CD4-positive, CD25-positive, alpha-beta regulatory T cell (primary cell): ENCODE results near the gene FNDC1. TPM values are rescaled to one million over a fixed set of nuclear protein-coding genes. Genes with fewer than 3 reads are reported as not detected.

Experiments used
- ATAC-seq, 2 donors: fragments of 150-1000 bp; cut with Tn5 transposase; one replicate each; pipeline ENCODE4 v1.10.0; 2021; ENCODE audit warnings: low read depth in 2 of 2, moderate number of reproducible peaks in 2 of 2, moderate library complexity in 1 of 2
- DNase-seq, 3 donors: peaks; one replicate each; pipeline versions ENCODE4 v3.0.0 to v3.0.0-alpha.2; 2012 to 2022; ENCODE audit warnings: mixed read lengths in 1 of 3
- H3K27ac ChIP-seq: one replicate; pipeline ENCODE4 v1.7.0; 2013; ENCODE audit warnings: mild to moderate bottlenecking, low read length; ENCODE audit not compliant: insufficient read depth, poor library complexity, severe bottlenecking
- H3K27me3 ChIP-seq: one replicate; pipeline ENCODE4 v1.7.0; 2013; ENCODE audit warnings: low read length; ENCODE audit not compliant: control insufficient read depth, insufficient read depth
- H3K36me3 ChIP-seq: one replicate; pipeline ENCODE4 v1.7.0; 2013; ENCODE audit warnings: mild to moderate bottlenecking, low read length, moderate library complexity; ENCODE audit not compliant: control insufficient read depth, insufficient read depth
- H3K4me1 ChIP-seq: 2 replicates; pipeline ENCODE4 v1.7.0; 2013; ENCODE audit warnings: mild to moderate bottlenecking, low read length; ENCODE audit not compliant: insufficient read depth, control insufficient read depth, poor library complexity, severe bottlenecking
- H3K4me3 ChIP-seq: one replicate; pipeline ENCODE4 v1.7.0; 2013; ENCODE audit warnings: low read depth, mild to moderate bottlenecking, low read length, moderate library complexity
- H3K9me3 ChIP-seq, 2 experiments: 1 replicate in 1 of 2; 2 replicates in 1 of 2; pipeline ENCODE4 v1.7.0; 2013; ENCODE audit warnings: low read length in 2 of 2, mild to moderate bottlenecking in 1 of 2, moderate library complexity in 1 of 2; ENCODE audit not compliant: control insufficient read depth in 2 of 2
- H3K27ac Mint-ChIP-seq, 3 donors: one replicate each; pipeline ENCODE4 v1.8.0; 2020 to 2022; ENCODE audit warnings: mild to moderate bottlenecking in 3 of 3, mixed read lengths in 3 of 3, moderate library complexity in 2 of 3
- H3K27me3 Mint-ChIP-seq: one replicate; pipeline ENCODE4 v1.8.0; 2022; ENCODE audit warnings: mild to moderate bottlenecking, mixed read lengths
- H3K36me3 Mint-ChIP-seq: one replicate; pipeline ENCODE4 v1.8.0; 2020; ENCODE audit warnings: mixed read lengths
- H3K4me1 Mint-ChIP-seq, 4 donors: one replicate each; pipeline ENCODE4 v1.8.0; 2020 to 2022; ENCODE audit warnings: mixed read lengths in 4 of 4, mild to moderate bottlenecking in 1 of 4
- H3K4me3 Mint-ChIP-seq, 4 donors: one replicate each; pipeline ENCODE4 v1.8.0; 2020 to 2022; ENCODE audit warnings: mild to moderate bottlenecking in 4 of 4, mixed read lengths in 4 of 4, moderate library complexity in 3 of 4
- H3K9me3 Mint-ChIP-seq, 7 donors: one replicate each; pipeline ENCODE4 v1.8.0; 2020 to 2022; ENCODE audit warnings: mixed read lengths in 7 of 7, mild to moderate bottlenecking in 3 of 7, moderate library complexity in 2 of 7
- polyA plus RNA-seq, 4 donors: library from polyadenylated mRNA; unstranded; fragments of 300-500 nt; fragmentation: Illumina TruSeq; gene quantifications; one replicate each; pipeline ENCODE4 v1.2.3, GENCODE V29; 2021
- total RNA-seq: library from RNA; stranded (reverse); gene quantifications from one replicate; pipeline ENCODE4 v1.2.3, GENCODE V29; 2022

Gene FNDC1
- total and polyA plus RNA-seq, 5 donors from 2014 or later = 0.17 TPM; not detected in 4

- H3K36me3 ChIP-seq = no peaks in the 10 kb centered on the region
- no peak for ATAC-seq
- H3K4me3 ChIP-seq = no peak overlapping the region
- DNase-seq = no peak
- no peaks in the 10 kb centered on the region for H3K9me3 ChIP-seq
- Mint-ChIP-seq H3K36me3 (no peaks in the 10 kb centered on the region), H3K27me3 (peaks cover 29% of the 10 kb centered on the region), H3K9me3 (peaks cover 0 to 6% (median 0%) of the 10 kb centered on the region in 7 donors), H3K4me3 (no peak overlapping the region), H3K4me1 (peaks cover 0 to 4% (median under 1%) of the 10 kb centered on the region in 4 donors), H3K27ac (no peak overlapping the region)
- peaks cover 16% of the 10 kb centered on the region for H3K27me3 ChIP-seq
- H3K4me1 ChIP-seq = no peaks in the 10 kb centered on the region
- no peak overlapping the region for H3K27ac ChIP-seq
Measured at GRCh38 chr6:159148641-159149040, 20.6 kb upstream of the FNDC1 start.

GRCh38 chr6:159149641-159150040 lies 19.6 kb upstream of the FNDC1 start:
- Mint-ChIP-seq H3K27ac (no peak overlapping the region), H3K27me3 (peaks cover 26% of the 10 kb centered on the region), H3K4me3 (no peak overlapping the region), H3K36me3 (no peaks in the 10 kb centered on the region), H3K4me1 (peaks cover 0 to 4% (median under 1%) of the 10 kb centered on the region in 4 donors), H3K9me3 (peaks cover 0 to 6% (median 0%) of the 10 kb centered on the region in 7 donors)
- DNase-seq = no peak
- H3K27me3 ChIP-seq = peaks cover 16% of the 10 kb centered on the region
- H3K4me1 ChIP-seq = no peaks in the 10 kb centered on the region
- no peaks in the 10 kb centered on the region for H3K9me3 ChIP-seq
- no peak overlapping the region for H3K4me3 ChIP-seq
- no peaks in the 10 kb centered on the region for H3K36me3 ChIP-seq
- no peak overlapping the region for H3K27ac ChIP-seq
- no peak for ATAC-seq

GRCh38 chr6:159151266-159151855 lies 17.8 kb upstream of the FNDC1 start:
- H3K27ac ChIP-seq = no peak overlapping the region
- H3K36me3 ChIP-seq = no peaks in the 10 kb centered on the region
- Mint-ChIP-seq H3K27ac (peak overlapping the region in 1 of 3 donors; percentile 28), H3K4me3 (no peak overlapping the region), H3K27me3 (peaks cover 24% of the 10 kb centered on the region), H3K9me3 (peaks cover 0 to 10% (median 3%) of the 10 kb centered on the region in 7 donors), H3K4me1 (peaks cover 0 to 4% (median under 1%) of the 10 kb centered on the region in 4 donors), H3K36me3 (no peaks in the 10 kb centered on the region)
- no peak for ATAC-seq
- DNase-seq = peak in 2 of 3 donors; percentile 22 to 56
- H3K9me3 ChIP-seq = peaks cover 10 to 13% of the 10 kb centered on the region in 2 experiments
- no peak overlapping the region for H3K4me3 ChIP-seq
- H3K4me1 ChIP-seq = no peaks in the 10 kb centered on the region
- peaks cover 17% of the 10 kb centered on the region for H3K27me3 ChIP-seq

- Histone ChIP-seq H3K4me1 (no peaks in the 10 kb centered on the region), H3K27ac (no peak overlapping the region), H3K36me3 (no peaks in the 10 kb centered on the region), H3K9me3 (peaks cover 14 to 17% of the 10 kb centered on the region in 2 experiments), H3K27me3 (peaks cover 15% of the 10 kb centered on the region), H3K4me3 (no peak overlapping the region)
- Mint-ChIP-seq H3K9me3 (peaks cover under 1 to 16% (median 5%) of the 10 kb centered on the region in 7 donors), H3K4me3 (no peak overlapping the region), H3K36me3 (no peaks in the 10 kb centered on the region), H3K27ac (no peak overlapping the region), H3K4me1 (peaks cover 0 to 4% (median under 1%) of the 10 kb centered on the region in 4 donors), H3K27me3 (peaks cover 26% of the 10 kb centered on the region)
- ATAC-seq (no peak), DNase-seq (no peak)
Measured at GRCh38 chr6:159152041-159152440, 17.2 kb upstream of the FNDC1 start.

GRCh38 chr6:159152782-159153181 lies 16.4 kb upstream of the FNDC1 start:
- Histone ChIP-seq H3K4me3 (no peak overlapping the region), H3K4me1 (no peaks in the 10 kb centered on the region), H3K36me3 (no peaks in the 10 kb centered on the region), H3K9me3 (peaks cover 17 to 19% of the 10 kb centered on the region in 2 experiments), H3K27ac (no peak overlapping the region), H3K27me3 (peaks cover 21% of the 10 kb centered on the region)
- H3K4me1 Mint-ChIP-seq = peaks cover 0 to 4% (median under 1%) of the 10 kb centered on the region in 4 donors
- H3K27ac Mint-ChIP-seq = no peak overlapping the region
- H3K9me3 Mint-ChIP-seq = peaks cover 5 to 24% (median 8%) of the 10 kb centered on the region in 7 donors
- H3K27me3 Mint-ChIP-seq = peaks cover 28% of the 10 kb centered on the region
- H3K4me3 Mint-ChIP-seq = no peak overlapping the region
- no peak for ATAC-seq
- H3K36me3 Mint-ChIP-seq = no peaks in the 10 kb centered on the region
- DNase-seq = no peak

GRCh38 chr6:159155679-159156078 lies 13.5 kb upstream of the FNDC1 start:
- Histone ChIP-seq H3K4me1 (no peaks in the 10 kb centered on the region), H3K27me3 (peaks cover 18% of the 10 kb centered on the region), H3K27ac (no peak overlapping the region), H3K9me3 (peaks cover 17 to 19% of the 10 kb centered on the region in 2 experiments), H3K4me3 (no peak overlapping the region), H3K36me3 (no peaks in the 10 kb centered on the region)
- H3K4me1 Mint-ChIP-seq = peaks cover 0 to 4% (median under 1%) of the 10 kb centered on the region in 4 donors
- H3K27ac Mint-ChIP-seq = peak overlapping the region in 1 of 3 donors; percentile 65
- no peak overlapping the region for H3K4me3 Mint-ChIP-seq
- no peaks in the 10 kb centered on the region for H3K36me3 Mint-ChIP-seq
- DNase-seq (no peak), ATAC-seq (no peak)
- H3K9me3 Mint-ChIP-seq = peaks cover 6 to 26% (median 10%) of the 10 kb centered on the region in 7 donors
- H3K27me3 Mint-ChIP-seq = peaks cover 34% of the 10 kb centered on the region

GRCh38 chr6:159156089-159156488 lies 13.1 kb upstream of the FNDC1 start:
- H3K27ac ChIP-seq = no peak overlapping the region
- no peak overlapping the region for H3K4me3 Mint-ChIP-seq
- no peaks in the 10 kb centered on the region for H3K4me1 ChIP-seq
- H3K9me3 Mint-ChIP-seq = peaks cover 6 to 26% (median 10%) of the 10 kb centered on the region in 7 donors
- peaks cover 33% of the 10 kb centered on the region for H3K27me3 Mint-ChIP-seq
- H3K27me3 ChIP-seq = peaks cover 18% of the 10 kb centered on the region
- H3K9me3 ChIP-seq = peaks cover 17 to 19% of the 10 kb centered on the region in 2 experiments
- no peak overlapping the region for H3K4me3 ChIP-seq
- no peak overlapping the region for H3K27ac Mint-ChIP-seq
- no peaks in the 10 kb centered on the region for H3K36me3 ChIP-seq
- no peak for ATAC-seq
- no peak for DNase-seq
- H3K4me1 Mint-ChIP-seq = peaks cover 0 to 4% (median 0%) of the 10 kb centered on the region in 4 donors
- no peaks in the 10 kb centered on the region for H3K36me3 Mint-ChIP-seq

GRCh38 chr6:159157431-159157830 lies 11.8 kb upstream of the FNDC1 start:
- no peaks in the 10 kb centered on the region for H3K36me3 Mint-ChIP-seq
- DNase-seq (no peak), ATAC-seq (no peak)
- H3K27ac ChIP-seq = no peak overlapping the region
- peaks cover 21% of the 10 kb centered on the region for H3K27me3 ChIP-seq
- H3K4me3 Mint-ChIP-seq = peak overlapping the region in 1 of 4 donors; percentile 63
- peaks cover 17 to 19% of the 10 kb centered on the region in 2 experiments for H3K9me3 ChIP-seq
- H3K4me1 Mint-ChIP-seq = no peaks in the 10 kb centered on the region
- peaks cover 33% of the 10 kb centered on the region for H3K27me3 Mint-ChIP-seq
- peaks cover 5 to 26% (median 10%) of the 10 kb centered on the region in 7 donors for H3K9me3 Mint-ChIP-seq
- H3K36me3 ChIP-seq = no peaks in the 10 kb centered on the region
- H3K27ac Mint-ChIP-seq = no peak overlapping the region
- H3K4me1 ChIP-seq = no peaks in the 10 kb centered on the region
- H3K4me3 ChIP-seq = no peak overlapping the region
